H9 (cell line): ENCODE results near the gene ZNF407. TPM values are rescaled to one million over a fixed set of nuclear protein-coding genes. Genes with fewer than 3 reads are reported as not detected.

Source experiments
- DNase-seq: peaks from one replicate; pipeline ENCODE4 v3.0.0-alpha.2; 2017
- H2AFZ ChIP-seq: one replicate; pipeline ENCODE4 v1.6.1; 2013; ENCODE audit warnings: mild to moderate bottlenecking, low read length, control low read depth, moderate library complexity
- H2AK5ac ChIP-seq: 2 replicates; pipeline ENCODE4 v1.6.1; 2013; ENCODE audit warnings: low read length, control low read depth, mixed read lengths; ENCODE audit not compliant: insufficient read length
- H2BK120ac ChIP-seq: one replicate; pipeline ENCODE4 v1.6.1; 2013; ENCODE audit warnings: low read depth, mild to moderate bottlenecking, low read length, control low read depth, inconsistent platforms; ENCODE audit not compliant: poor library complexity, severe bottlenecking
- H2BK12ac ChIP-seq: 2 replicates; pipeline ENCODE4 v1.6.1; 2013; ENCODE audit warnings: low read length, control low read depth, mixed read lengths, low read depth; ENCODE audit not compliant: insufficient read length
- H2BK15ac ChIP-seq: 2 replicates; pipeline ENCODE4 v1.6.1; 2013; ENCODE audit warnings: low read depth, low read length, control low read depth
- H2BK20ac ChIP-seq: one replicate; pipeline ENCODE4 v1.6.1; 2013; ENCODE audit warnings: low read depth, mild to moderate bottlenecking, low read length, control low read depth, inconsistent platforms; ENCODE audit not compliant: poor library complexity, severe bottlenecking
- H2BK5ac ChIP-seq: 2 replicates; pipeline ENCODE4 v1.6.1; 2013; ENCODE audit warnings: low read length, control low read depth, mixed read lengths; ENCODE audit not compliant: insufficient read length
- H3K14ac ChIP-seq: 2 replicates; pipeline ENCODE4 v1.6.1; 2013; ENCODE audit warnings: low read length, control low read depth; ENCODE audit not compliant: insufficient read depth
- H3K18ac ChIP-seq: 2 replicates; pipeline ENCODE4 v1.6.1; 2013; ENCODE audit warnings: low read depth, mild to moderate bottlenecking, mixed read lengths, low read length, control low read depth; ENCODE audit not compliant: insufficient read length
- H3K23ac ChIP-seq: 2 replicates; pipeline ENCODE4 v1.6.1; 2013; ENCODE audit warnings: low read length, control low read depth, mixed read lengths, low read depth; ENCODE audit not compliant: insufficient read length
- H3K23me2 ChIP-seq: 2 replicates; pipeline ENCODE4 v1.6.1; 2013; ENCODE audit warnings: low read depth, mild to moderate bottlenecking, mixed read lengths, low read length, control low read depth; ENCODE audit not compliant: insufficient read length, poor library complexity, severe bottlenecking
- H3K27ac ChIP-seq: 2 replicates; pipeline ENCODE4 v1.5.1; 2013; ENCODE audit warnings: low read length, control low read depth, mixed read lengths, low read depth; ENCODE audit not compliant: insufficient read length
- H3K27me3 ChIP-seq: 2 replicates; pipeline ENCODE4 v1.6.1; 2013; ENCODE audit warnings: low read length, control low read depth, inconsistent platforms; ENCODE audit not compliant: insufficient read depth
- H3K4ac ChIP-seq: 2 replicates; pipeline ENCODE4 v1.6.1; 2013; ENCODE audit warnings: low read depth, mild to moderate bottlenecking, control low read depth, inconsistent platforms, low read length, moderate library complexity
- H3K4me1 ChIP-seq: 2 replicates; pipeline ENCODE4 v1.6.1; 2013; ENCODE audit warnings: low read length, control low read depth, inconsistent platforms; ENCODE audit not compliant: insufficient read depth
- H3K4me2 ChIP-seq: 2 replicates; pipeline ENCODE4 v1.6.1; 2013; ENCODE audit warnings: low read length, control low read depth, mixed read lengths; ENCODE audit not compliant: insufficient read length, insufficient read depth
- H3K56ac ChIP-seq: 2 replicates; pipeline ENCODE4 v1.6.1; 2013; ENCODE audit warnings: low read depth, mild to moderate bottlenecking, mixed read lengths, low read length, control low read depth; ENCODE audit not compliant: insufficient read length
- H3K79me1 ChIP-seq: 2 replicates; pipeline ENCODE4 v1.6.1; 2013; ENCODE audit warnings: low read depth, mild to moderate bottlenecking, moderate library complexity, low read length, control low read depth, inconsistent platforms; ENCODE audit not compliant: insufficient read depth, poor library complexity, severe bottlenecking
- H3K79me2 ChIP-seq: 2 replicates; pipeline ENCODE4 v1.6.1; 2013; ENCODE audit warnings: low read length, control low read depth, inconsistent platforms; ENCODE audit not compliant: insufficient read depth
- H3K9ac ChIP-seq: 2 replicates; pipeline ENCODE4 v1.6.1; 2013; ENCODE audit warnings: low read length, control low read depth, mixed read lengths; ENCODE audit not compliant: insufficient read length; ENCODE audit errors: extremely low read depth
- H3K9me3 ChIP-seq: one replicate; pipeline ENCODE4 v1.6.1; 2013; ENCODE audit warnings: low read depth, low read length, inconsistent platforms; ENCODE audit not compliant: control insufficient read depth
- H3T11ph ChIP-seq: one replicate; pipeline ENCODE4 v1.6.1; 2013; ENCODE audit warnings: mild to moderate bottlenecking, low read length, control low read depth, inconsistent platforms
- H4K20me1 ChIP-seq: one replicate; pipeline ENCODE4 v1.6.1; 2013; ENCODE audit not compliant: control insufficient read depth, insufficient read length, insufficient read depth
- H4K5ac ChIP-seq: 2 replicates; pipeline ENCODE4 v1.6.1; 2013; ENCODE audit warnings: low read depth, mild to moderate bottlenecking, mixed read lengths, low read length, control low read depth; ENCODE audit not compliant: insufficient read length
- H4K8ac ChIP-seq: replicated peaks from 2 replicates; pipeline ENCODE4 v1.6.1; 2013; ENCODE audit warnings: low read length, control low read depth, mixed read lengths, low read depth; ENCODE audit not compliant: insufficient read length
- H4K91ac ChIP-seq: 2 replicates; pipeline ENCODE4 v1.6.1; 2013; ENCODE audit warnings: low read depth, mild to moderate bottlenecking, moderate library complexity, mixed read lengths, low read length, control low read depth; ENCODE audit not compliant: insufficient read length
- H3K27ac Mint-ChIP-seq, 3 experiments: 2 replicates in 2 of 3; 3 replicates in 1 of 3; pipeline ENCODE4 v1.8.0; 2020 to 2021; ENCODE audit warnings: mixed read lengths in 3 of 3, mild to moderate bottlenecking in 1 of 3, moderate library complexity in 1 of 3
- H3K27me3 Mint-ChIP-seq: 2 replicates; pipeline ENCODE4 v1.8.0; 2021; ENCODE audit warnings: low read depth, mild to moderate bottlenecking, moderate library complexity, mixed read lengths
- H3K36me3 Mint-ChIP-seq, 3 experiments: 2 replicates in 2 of 3; 3 replicates in 1 of 3; pipeline ENCODE4 v1.8.0; 2020 to 2021; ENCODE audit warnings: low read depth in 3 of 3, mixed read lengths in 3 of 3; ENCODE audit not compliant: insufficient read depth in 1 of 3
- H3K4me1 Mint-ChIP-seq, 2 experiments: 2 replicates each; pipeline ENCODE4 v1.8.0; 2020; ENCODE audit warnings: mixed read lengths in 2 of 2
- H3K4me3 Mint-ChIP-seq, 2 experiments: 2 replicates in 1 of 2; 3 replicates in 1 of 2; pipeline ENCODE4 v1.8.0; 2020 to 2021; ENCODE audit warnings: mild to moderate bottlenecking in 2 of 2, mixed read lengths in 2 of 2, moderate library complexity in 1 of 2
- H3K9me3 Mint-ChIP-seq, 2 experiments: 2 replicates in 1 of 2; 3 replicates in 1 of 2; pipeline ENCODE4 v1.8.0; 2020; ENCODE audit warnings: mild to moderate bottlenecking in 2 of 2, mixed read lengths in 2 of 2, moderate library complexity in 1 of 2
- CTCF ChIP-seq: fragments of 200-600 bp; sonication (generic); conservative IDR thresholded peaks from 3 replicates; pipeline ENCODE4 v1.8.0; 2021; ENCODE audit warnings: antibody characterized with exemption, mild to moderate bottlenecking
- WGBS: extraction: QIAGEN DNeasy Blood & Tissue Kit; methylation state at CpG from one replicate; pipeline ENCODE4 v1.1.7; 2013; ENCODE audit warnings: missing lambda C conversion rate, low lambda C conversion rate, mixed read lengths; ENCODE audit not compliant: insufficient read length; ENCODE audit errors: extremely low coverage; 5-methylcytosine and 5-hydroxymethylcytosine counted together
- total RNA-seq: library from RNA; stranded (reverse); gene quantifications from 2 replicates; pipeline ENCODE4 v1.2.1, GENCODE V29; 2021

Gene ZNF407
- total RNA-seq, 1 experiment from 2014 or later, result 8.7 TPM

GRCh38 chr18:75088021-75088506, 490.4 kb downstream of the ZNF407 start:
- no peak overlapping the region for H3K56ac ChIP-seq
- H3K27ac ChIP-seq, result no peak overlapping the region
- H3K14ac ChIP-seq, result no peak overlapping the region
- no peak overlapping the region for H4K5ac ChIP-seq
- no CpG with 5 or more reads among the region's 8 CpGs for WGBS
- H3K9ac ChIP-seq, result no peak overlapping the region
- H2BK120ac ChIP-seq, result no peak overlapping the region
- no peak overlapping the region for H2AFZ ChIP-seq
- H3T11ph ChIP-seq, result no peak overlapping the region
- no peak for DNase-seq
- Mint-ChIP-seq H3K4me1 (peaks cover 2 to 6% of the 10 kb centered on the region in 2 experiments; a peak in 1 of 4 replicates), H3K9me3 (peaks cover 10% of the 10 kb centered on the region in 2 experiments), H3K27ac (no peak overlapping the region), H3K27me3 (peaks cover 1% of the 10 kb centered on the region), H3K36me3 (peaks cover 0 to 7% (median 0%) of the 10 kb centered on the region in 3 experiments; a peak in 1 of 7 replicates), H3K4me3 (no peak overlapping the region)
- no peak overlapping the region for H2AK5ac ChIP-seq
- H4K20me1 ChIP-seq, result no peaks in the 10 kb centered on the region
- H3K4me1 ChIP-seq, result no peaks in the 10 kb centered on the region; the same call in 1 of the 2 replicates
- no peaks in the 10 kb centered on the region for H3K79me1 ChIP-seq
- H4K8ac ChIP-seq, result no peak overlapping the region
- no peak overlapping the region for H3K4ac ChIP-seq
- no peak overlapping the region for H4K91ac ChIP-seq
- H2BK20ac ChIP-seq, result no peak overlapping the region
- H2BK12ac ChIP-seq, result no peak overlapping the region
- no peak overlapping the region for H2BK5ac ChIP-seq
- H3K23me2 ChIP-seq, result no peaks in the 10 kb centered on the region
- H3K18ac ChIP-seq, result no peak overlapping the region
- no peaks in the 10 kb centered on the region for H3K79me2 ChIP-seq
- no peak overlapping the region for H3K4me2 ChIP-seq
- no peak overlapping the region for H2BK15ac ChIP-seq
- H3K9me3 ChIP-seq, result no peaks in the 10 kb centered on the region
- H3K27me3 ChIP-seq, result no peaks in the 10 kb centered on the region
- no peak for TF ChIP-seq CTCF
- H3K23ac ChIP-seq, result no peak overlapping the region
